Lower leg skin (tissue), 4 donors: ENCODE measurements around the gene SRRT. TPM values are rescaled to one million over a fixed set of nuclear protein-coding genes. Genes with fewer than 3 reads are reported as not detected.

Experiments used
- DNase-seq, 2 donors: peaks; one replicate each; pipeline ENCODE4 v3.0.0-alpha.2; 2019; ENCODE audit warnings: low spot score in 2 of 2
- H3K4me3 ChIP-seq: fragments of 200-600 bp; sonication (generic); 2 replicates; pipeline ENCODE4 v1.5.1; 2017; ENCODE audit warnings: mild to moderate bottlenecking, low read depth; ENCODE audit not compliant: poor library complexity, severe bottlenecking
- POLR2A ChIP-seq, 2 donors: fragments of 450-650 bp; IDR thresholded peaks; one replicate each; pipeline ENCODE4 v1.6.1; 2016 to 2017; ENCODE audit warnings: antibody characterized with exemption in 2 of 2, mild to moderate bottlenecking in 1 of 2, moderate library complexity in 1 of 2
- WGBS, 2 donors: methylation state at CpG; one replicate each; pipeline ENCODE4 v1.1.5; 2018; 5-methylcytosine and 5-hydroxymethylcytosine counted together
- intact Hi-C: fragments of 100-400 bp; cut with DNase I; formaldehyde crosslinking; loops from one replicate; pipeline ENCODE4 v1.15.0; 2023; ENCODE audit warnings: low total_unique reads
- total RNA-seq, 4 donors: library from RNA; depleted of rRNA; stranded (reverse); fragments of >200 nt; gene quantifications; one replicate each; pipeline ENCODE4 v1.1.0, GENCODE V29; 2016
- TF ChIP-seq, protein P1 (sequence below), 3 donors: fragments of 450-650 bp; IDR thresholded peaks; one replicate each; pipeline ENCODE4 v1.5.1; 2016; ENCODE audit warnings: antibody characterized with exemption in 3 of 3, mild to moderate bottlenecking in 3 of 3, moderate library complexity in 2 of 3

The SRRT gene
- total RNA-seq, 4 donors from 2014 or later = 73.3 to 129 (median 107) TPM

DNA sequence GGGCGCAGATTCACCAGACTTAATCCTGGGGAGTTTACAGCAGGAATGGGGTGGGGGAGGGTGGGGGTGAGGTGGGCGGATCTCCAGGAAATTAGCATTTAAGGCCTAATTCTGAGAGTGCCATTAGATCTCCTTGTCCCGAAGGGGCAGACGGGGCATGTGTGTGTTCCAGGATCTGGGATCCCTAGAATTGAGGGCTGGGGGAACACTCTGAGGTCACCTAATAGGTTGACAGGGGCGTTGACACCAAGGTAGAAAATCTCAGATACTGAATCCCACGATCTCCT lies 38.1 kb upstream of the SRRT start:
- no peak for DNase-seq
- H3K4me3 ChIP-seq = no peak overlapping the region
- 14 to 45% methylated on average over 6 of the region's 6 CpGs for WGBS, 2 donors
- intact Hi-C loops = no loop called here
- no peak for TF ChIP-seq POLR2A (IDR thresholded peaks at IDR 0.05)
- TF ChIP-seq, protein P1, sequence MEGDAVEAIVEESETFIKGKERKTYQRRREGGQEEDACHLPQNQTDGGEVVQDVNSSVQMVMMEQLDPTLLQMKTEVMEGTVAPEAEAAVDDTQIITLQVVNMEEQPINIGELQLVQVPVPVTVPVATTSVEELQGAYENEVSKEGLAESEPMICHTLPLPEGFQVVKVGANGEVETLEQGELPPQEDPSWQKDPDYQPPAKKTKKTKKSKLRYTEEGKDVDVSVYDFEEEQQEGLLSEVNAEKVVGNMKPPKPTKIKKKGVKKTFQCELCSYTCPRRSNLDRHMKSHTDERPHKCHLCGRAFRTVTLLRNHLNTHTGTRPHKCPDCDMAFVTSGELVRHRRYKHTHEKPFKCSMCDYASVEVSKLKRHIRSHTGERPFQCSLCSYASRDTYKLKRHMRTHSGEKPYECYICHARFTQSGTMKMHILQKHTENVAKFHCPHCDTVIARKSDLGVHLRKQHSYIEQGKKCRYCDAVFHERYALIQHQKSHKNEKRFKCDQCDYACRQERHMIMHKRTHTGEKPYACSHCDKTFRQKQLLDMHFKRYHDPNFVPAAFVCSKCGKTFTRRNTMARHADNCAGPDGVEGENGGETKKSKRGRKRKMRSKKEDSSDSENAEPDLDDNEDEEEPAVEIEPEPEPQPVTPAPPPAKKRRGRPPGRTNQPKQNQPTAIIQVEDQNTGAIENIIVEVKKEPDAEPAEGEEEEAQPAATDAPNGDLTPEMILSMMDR (IDR thresholded peaks at IDR 0.05) = no peak

DNA sequence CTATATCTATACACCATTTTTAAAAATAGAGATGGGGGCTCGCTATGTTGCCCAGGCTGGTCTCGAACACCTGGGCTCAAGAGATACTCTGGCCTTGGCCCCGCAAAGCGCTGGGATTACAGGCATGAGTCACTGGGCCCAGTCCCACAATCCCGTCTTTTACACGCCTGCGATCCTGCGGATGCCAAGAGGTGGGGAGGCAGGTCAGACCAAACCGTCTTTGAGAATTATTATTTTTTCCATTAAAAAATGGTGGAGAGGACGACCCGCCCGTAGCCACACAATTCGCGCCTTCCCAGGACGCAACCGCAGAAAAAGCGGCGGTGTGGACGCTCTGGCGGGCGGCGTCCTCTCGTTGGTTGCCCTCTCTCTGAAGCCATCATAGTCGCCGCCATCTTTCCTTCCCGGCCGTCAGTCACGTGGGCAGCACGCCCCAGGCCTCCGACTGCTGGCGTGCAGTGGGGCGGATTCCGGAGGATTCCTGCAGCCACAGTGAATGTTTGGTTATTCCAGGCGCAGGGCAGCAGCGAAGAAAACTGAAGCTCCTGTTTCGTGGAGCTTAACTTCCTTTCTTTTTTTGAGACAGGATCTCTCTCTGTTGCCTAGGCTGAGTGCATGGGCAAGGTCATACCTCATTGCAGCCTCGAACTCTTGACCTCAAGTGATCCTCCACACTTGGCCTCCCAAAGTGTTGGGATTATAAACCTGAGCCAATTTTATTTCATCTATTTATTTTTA lies 37.6 kb upstream of the SRRT start:
- peak; percentile 90 to 98 for DNase-seq
- no peak overlapping the region for H3K4me3 ChIP-seq
- 2 to 3% methylated on average over 37 of the region's 37 CpGs for WGBS, 2 donors
- intact Hi-C loops = no loop called here
- no peak for TF ChIP-seq POLR2A (IDR thresholded peaks at IDR 0.05)
- TF ChIP-seq, protein P1 (IDR thresholded peaks at IDR 0.05) = no peak

DNA sequence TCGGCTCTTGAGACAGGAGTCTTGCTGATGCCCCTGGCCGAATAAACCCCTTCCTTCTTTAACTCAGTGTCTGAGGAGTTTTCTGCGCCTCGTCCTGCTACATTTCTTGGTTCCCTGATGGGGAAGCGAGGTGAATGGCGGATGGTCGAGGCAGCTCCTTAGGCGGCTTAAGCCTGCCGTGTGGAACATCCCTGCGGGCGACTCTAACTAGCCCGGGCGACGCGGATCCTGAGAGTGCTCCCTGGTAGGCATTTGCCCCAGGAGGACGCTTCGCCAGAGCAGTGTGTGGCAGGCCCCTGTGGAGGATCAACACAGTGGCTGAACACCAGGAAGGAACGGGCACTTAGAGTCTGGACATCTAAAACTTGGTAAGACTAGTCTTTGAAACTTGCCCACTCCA lies 35.5 kb upstream of the SRRT start:
- no peak for DNase-seq
- intact Hi-C loops = no loop called here
- no peak overlapping the region for H3K4me3 ChIP-seq
- 94 to 95% methylated on average over 18 of the region's 18 CpGs for WGBS, 2 donors
- TF ChIP-seq, protein P1 (IDR thresholded peaks at IDR 0.05) = no peak
- no peak for TF ChIP-seq POLR2A (IDR thresholded peaks at IDR 0.05)

DNA sequence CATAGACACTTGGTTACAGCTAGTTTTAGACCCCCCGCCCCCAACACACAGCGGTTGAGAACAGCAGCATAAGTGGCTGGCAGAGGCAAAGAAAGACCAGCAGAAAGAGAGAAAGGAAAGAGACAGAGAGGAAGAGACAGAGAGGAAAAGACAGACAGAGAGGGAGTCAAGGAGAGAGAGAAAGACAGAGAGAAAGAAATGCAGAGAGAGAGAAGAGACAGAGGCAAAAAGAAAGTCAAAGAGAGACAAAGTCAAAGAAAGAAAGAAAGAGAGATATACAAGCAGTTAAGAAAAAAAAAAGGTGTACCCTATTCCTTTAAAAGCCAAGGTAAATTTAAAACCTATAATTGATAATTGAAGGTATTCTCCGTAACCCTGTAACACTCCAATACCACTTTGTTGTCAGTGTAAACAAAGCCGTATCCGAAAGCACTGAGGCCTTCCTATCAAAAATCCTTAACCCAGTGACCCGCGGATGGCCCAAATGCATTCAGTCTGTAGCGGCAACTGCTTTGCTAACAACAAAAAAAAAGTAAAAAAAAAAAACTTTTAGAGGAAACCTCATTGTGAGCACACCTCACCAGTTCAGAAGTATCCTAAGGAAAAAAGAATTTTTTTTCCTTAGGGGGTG lies 34.3 kb upstream of the SRRT start:
- TF ChIP-seq POLR2A (IDR thresholded peaks at IDR 0.05) = no peak
- TF ChIP-seq, protein P1 (IDR thresholded peaks at IDR 0.05) = no peak
- intact Hi-C loops = no loop called here

DNA sequence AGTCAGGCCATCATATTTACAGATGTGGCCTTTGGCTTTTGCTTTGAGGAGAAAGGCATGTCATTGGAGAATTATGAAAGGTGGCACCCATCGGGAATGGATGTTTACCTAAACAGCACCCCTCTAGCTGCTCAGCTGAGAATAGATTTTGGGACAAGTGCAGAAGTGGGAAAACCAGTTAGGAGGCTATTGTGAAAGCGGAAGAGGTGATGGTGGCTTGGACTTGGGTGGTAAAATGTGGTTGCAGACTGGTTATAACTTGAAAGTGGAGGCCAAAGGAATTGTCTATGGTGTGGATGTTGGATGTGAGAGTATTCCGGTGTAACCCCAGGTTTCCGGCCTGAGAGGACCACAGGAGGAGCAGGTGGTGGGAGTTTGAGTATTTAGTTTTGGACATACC lies 27.5 kb upstream of the SRRT start:
- H3K4me3 ChIP-seq = no peak overlapping the region
- TF ChIP-seq, protein P1 (IDR thresholded peaks at IDR 0.05) = no peak
- TF ChIP-seq POLR2A (IDR thresholded peaks at IDR 0.05) = no peak
- DNase-seq = no peak
- WGBS, 2 donors = 78 to 88% methylated on average over 4 of the region's 4 CpGs
- intact Hi-C loops = no loop called here

More for the DNA sequence above, 34.3 kb upstream of the SRRT start:
- H3K4me3 ChIP-seq = no peak overlapping the region
- 77 to 79% methylated on average over 8 of the region's 8 CpGs for WGBS, 2 donors
- DNase-seq = no peak
